Measurements from ENCODE around the gene ANO10.
"Not testable (repeated sequence)": the region's sequence is repeated elsewhere in the genome, so short reads cannot be mapped to it uniquely, and the experiment has no call there.

The ANO10 gene

DNA sequence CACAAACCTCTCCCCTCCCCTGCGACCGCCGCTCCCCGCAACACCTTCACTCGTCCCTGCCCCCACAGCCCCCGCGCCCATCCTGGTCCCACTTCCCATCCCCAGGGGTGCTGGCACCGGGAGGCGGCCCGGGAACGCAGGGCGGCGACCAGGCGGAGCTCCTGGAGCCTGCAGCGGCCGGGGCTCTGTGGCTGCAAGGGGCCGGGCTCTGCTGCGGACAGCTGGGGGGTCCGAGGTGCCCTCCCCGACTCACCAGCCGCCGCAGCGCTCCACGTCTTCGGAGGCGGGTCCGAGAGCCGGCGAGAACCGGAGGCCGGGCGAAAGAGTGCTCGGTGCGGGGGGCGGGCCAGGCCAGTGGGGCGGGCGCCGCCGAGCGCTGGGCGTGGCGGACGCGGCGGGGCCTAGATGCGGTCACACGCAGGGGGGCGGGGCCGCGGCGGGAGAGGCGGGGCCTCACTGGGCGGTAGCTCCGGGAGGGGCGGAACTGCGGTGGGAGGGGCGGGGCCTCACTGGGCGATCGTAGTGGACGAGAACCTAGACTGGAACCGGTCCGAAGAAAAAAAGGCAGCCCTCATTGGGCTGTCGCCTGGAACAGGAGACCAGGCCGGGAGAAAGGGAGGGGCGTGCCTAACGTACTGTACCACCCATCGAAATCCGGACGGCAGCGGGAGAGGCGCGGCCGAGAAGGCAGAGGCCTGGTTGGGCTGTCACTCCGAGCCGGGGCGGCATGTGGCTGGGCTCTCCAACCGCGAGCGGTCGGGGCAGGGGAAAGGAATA, at the start of gene ANO10:
Gene ANO10, minus strand, starts transcription at position 356 of the 777 bp plus-strand sequence. CDS start 16,159 bp downstream, outside the sequence.
- DNase-seq = peak; percentile 95

DNA sequence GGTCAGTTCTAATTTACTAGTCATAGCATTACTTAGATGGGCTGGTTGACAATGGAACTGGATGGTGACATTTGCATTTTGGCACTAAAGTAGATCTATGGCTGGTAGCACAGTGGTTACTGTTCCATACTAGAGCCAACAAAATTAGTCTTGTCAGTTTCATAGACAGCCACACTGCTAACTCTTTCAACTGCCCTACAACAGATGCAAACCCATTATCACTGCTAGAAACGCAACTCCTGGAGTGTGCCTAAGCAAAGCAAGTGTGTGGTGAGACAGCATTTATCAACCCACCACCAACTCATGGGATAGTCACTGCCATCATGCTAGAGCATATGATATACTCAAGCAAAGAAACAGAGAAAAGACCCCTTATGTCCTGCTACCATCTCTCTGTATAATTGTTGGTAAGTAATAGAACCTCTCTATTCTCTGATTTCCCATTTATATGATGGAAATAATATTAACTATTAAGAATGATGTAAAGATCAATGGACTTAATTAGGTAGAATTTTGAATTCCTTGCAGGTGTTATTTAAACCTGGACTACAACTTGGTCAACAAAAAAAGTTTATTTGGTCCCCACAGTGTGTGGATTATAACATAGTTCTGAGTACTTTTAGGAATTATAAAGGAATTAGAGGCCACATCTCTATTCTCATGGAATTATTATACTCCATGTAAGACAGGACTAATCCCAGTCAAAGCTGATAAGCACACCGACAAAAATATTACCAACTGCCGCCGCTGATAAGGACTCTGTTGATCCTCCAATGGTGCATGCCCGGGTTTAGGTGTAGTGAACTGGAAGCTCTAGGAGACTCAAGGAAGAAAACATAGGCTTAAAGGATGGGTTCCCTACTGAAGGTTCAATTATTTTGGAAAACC, 49.1 kb upstream of the ANO10 start:
- DNase-seq = no peak

- not testable (repeated sequence) for DNase-seq
Observed at GRCh38 chr3:43665011-43665410, 43.2 kb upstream of the ANO10 start.

GRCh38 chr3:43661376-43661775, 39.6 kb upstream of the ANO10 start:
- not testable (repeated sequence) for DNase-seq

- no peak for DNase-seq
Observed at GRCh38 chr3:43659250-43659880, 37.6 kb upstream of the ANO10 start.

DNA sequence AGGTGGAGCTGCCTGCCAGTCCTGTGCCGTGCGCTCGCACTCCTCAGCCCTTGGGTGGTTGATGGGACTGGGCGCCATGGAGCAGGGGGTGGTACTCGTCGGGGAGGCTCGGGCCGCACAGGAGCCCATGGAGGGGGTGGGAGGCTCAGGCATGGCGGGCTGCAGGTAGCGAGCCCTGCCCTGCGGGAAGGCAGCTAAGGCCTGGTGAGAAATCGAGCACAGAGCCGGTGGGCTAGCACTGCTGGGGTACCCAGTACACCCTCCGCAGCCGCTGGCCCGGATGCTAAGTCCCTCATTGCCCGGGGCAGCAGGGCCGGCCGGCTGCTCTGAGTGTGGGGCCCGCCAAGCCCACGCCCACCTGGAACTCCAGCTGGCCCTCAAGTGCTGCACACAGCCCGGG, 34.6 kb upstream of the ANO10 start:
- not testable (repeated sequence) for DNase-seq

DNA sequence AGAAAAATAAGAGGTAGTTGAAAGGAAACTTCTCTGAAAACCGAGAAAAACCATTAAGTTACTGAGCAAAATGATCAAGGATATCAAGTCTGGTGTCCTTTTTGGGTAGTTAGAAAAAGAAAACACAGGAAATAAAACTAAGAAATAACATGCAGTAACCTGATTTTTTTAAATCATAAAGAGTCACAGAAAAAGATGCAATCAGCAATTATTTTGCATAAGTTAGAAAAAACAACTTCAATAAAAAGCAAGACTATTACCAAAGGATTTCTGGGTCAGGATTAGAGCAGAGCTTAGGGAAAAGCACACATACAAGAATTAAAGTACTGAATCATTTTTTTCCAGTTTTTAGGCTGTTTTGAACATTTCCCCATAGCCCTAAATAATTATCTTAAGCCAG, 28.5 kb upstream of the ANO10 start:
- no peak for DNase-seq

GRCh38 chr3:43649365-43649968, 27.7 kb upstream of the ANO10 start:
- no peak for DNase-seq

GRCh38 chr3:43648957-43649356, 27.1 kb upstream of the ANO10 start:
- DNase-seq = no peak

- no peak for DNase-seq
Observed at GRCh38 chr3:43647331-43648166, 25.7 kb upstream of the ANO10 start.

DNA sequence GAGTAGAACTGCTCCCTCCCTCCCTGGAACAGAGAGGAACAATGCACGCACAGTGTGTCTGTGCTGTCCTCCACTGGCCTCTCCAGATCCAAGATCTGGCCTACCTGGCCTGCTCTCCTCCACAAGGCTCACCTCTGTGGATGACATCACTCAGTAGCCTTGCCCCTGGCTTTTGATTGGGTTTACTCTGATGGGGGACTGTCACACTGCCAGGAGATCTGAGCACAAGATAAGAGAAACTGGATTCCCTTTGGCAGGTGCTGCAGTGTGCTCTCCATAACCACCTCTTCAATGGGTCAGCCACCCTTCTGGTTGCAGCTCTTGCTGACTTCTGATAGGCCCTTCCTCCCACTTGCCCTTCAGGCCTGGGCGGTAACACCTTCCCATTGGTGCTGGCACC, 22.6 kb upstream of the ANO10 start:
- DNase-seq = no peak

DNA sequence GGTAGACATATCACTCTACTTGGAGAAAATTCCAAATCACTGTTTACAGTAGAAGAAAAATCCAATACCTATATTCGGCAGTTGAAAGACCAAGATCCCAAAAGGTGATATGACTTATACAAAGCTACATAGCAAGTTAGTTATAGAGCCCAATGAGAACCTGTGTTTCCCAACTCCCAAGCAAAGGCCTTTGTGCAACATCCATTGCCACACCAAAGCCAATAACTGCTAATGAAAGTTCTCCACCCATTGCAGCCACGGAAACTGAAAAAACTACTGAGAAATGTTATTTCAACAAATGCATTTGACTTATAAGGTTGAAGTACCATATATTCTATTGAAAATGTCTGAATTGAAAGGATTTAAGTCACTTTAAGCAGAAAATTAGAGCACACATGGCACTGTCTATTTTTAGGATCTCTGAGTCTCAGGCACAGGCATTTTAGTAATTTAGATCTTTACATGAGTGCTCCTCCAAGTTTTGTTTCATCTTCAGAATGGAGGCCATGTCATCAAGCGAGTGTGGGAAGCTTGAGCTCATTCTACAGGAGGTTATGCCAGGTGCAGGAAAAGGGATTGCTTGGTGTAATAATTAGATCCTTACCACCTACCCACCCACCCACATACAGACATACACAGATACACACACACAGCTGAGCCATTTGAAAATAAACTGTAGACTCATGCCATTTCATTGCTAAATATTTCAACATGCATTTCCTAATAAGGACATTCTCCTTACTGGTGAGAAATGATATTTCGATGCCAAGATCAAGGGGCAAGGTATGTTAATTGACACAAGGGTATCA, 19.7 kb upstream of the ANO10 start:
- no peak for DNase-seq

GRCh38 chr3:43640681-43641080, 18.9 kb upstream of the ANO10 start:
- DNase-seq = no peak

- DNase-seq = no peak
Observed at GRCh38 chr3:43638594-43639447, 17.0 kb upstream of the ANO10 start.

GRCh38 chr3:43637702-43638101, 15.9 kb upstream of the ANO10 start:
- DNase-seq = no peak

DNA sequence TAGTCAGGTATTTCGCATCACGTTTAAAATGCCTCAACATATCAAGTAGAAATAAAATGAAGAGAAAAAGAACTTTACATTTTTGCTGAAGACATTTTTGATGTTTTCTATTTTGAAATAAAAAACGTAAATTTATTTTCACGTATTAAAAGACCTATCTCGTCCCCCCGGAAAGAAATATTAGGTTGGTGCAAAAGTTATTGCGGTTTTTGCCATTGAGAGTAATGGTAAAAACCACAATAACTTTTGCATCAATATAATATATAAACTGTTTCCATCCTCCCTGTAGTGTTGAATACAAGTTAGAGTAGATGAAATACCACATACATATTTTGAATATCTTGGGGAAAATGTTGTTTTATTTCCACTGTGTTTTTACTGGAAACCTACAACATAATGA, 11.2 kb upstream of the ANO10 start:
- no peak for DNase-seq

DNA sequence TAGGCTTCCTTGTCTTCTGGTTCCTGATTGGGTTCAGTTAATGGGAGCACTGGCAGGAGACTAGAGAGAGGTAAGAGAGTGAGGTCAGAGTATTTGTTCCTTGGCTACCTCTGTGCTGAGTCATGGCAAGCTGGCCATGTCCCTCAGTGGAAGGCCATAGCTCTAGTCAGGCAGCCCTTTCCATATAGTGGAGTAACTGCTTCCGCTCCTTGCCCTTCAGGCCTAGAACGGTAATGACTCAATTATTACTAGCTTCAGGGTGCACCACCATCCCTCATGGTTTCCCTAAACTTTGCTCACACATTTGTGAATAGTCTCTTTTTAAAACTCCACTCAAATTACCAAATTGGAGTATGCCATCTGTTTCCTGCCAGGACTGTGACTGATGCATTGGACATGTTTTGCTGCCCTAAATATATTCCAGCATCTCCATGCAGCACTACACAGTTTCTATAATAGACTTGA, 10.5 kb upstream of the ANO10 start:
- DNase-seq = no peak

DNA sequence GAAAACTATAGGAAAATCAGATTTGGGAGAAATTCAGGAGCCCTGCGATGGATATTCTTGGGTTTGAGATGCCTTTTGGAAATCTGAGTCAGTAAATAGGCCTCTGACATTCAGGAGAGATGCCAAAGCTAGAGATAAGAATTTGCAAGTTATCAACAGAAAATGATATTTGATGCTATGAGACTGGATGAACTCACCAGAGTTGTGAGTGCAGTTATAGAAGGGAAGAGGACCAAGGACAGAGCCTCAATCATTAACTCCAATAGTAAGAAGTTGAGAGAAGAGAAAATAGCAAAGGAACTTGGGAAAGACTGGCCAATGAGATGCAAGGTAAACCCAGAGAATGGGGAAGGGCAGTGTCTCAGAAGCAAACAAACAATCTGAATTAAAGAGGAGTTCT, 7.9 kb upstream of the ANO10 start:
- DNase-seq = no peak

- DNase-seq = no peak
Observed at GRCh38 chr3:43629257-43629656, 7.4 kb upstream of the ANO10 start.

GRCh38 chr3:43627360-43627759, 5.5 kb upstream of the ANO10 start:
- no peak for DNase-seq

Measured in stimulated activated naive CD4-positive, alpha-beta T cell treated with Interleukin-2 at 50 U/mL for 16 hours (primary cell).